ENCODE measurements around the gene DNAH14. TPM values are rescaled to one million over a fixed set of nuclear protein-coding genes. Genes with fewer than 3 reads are reported as not detected.
"Not testable (repeated sequence)": the region's sequence is repeated elsewhere in the genome, so short reads cannot be mapped to it uniquely, and the experiment has no call there.

DNAH14 gene
- total RNA-seq, 1 donor from 2014 or later = 4.8 TPM

DNA sequence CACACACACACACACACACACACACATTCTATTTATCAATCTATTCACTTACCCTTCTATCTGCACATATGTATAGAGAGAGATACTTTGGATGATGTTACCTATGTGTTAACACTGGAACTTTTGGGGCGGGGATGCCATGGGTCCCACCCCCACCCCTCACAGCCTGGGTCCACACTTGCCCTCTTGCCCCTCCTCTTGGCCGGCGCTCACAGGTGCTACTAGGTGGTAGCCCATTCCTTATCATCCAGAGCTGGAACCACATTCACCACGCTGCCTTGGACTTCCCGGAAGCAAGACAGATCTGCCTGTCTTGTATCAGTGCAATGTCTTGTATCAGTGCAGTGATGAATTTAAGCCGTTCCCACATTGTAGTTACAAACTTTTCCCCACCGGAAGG lies 413.2 kb downstream of the DNAH14 start:
- no peak for DNase-seq (ENCODE audit: low spot score)

GRCh38 chr1:225343618-225344017 lies 414.1 kb downstream of the DNAH14 start:
- DNase-seq (ENCODE audit: low spot score) = no peak

DNA sequence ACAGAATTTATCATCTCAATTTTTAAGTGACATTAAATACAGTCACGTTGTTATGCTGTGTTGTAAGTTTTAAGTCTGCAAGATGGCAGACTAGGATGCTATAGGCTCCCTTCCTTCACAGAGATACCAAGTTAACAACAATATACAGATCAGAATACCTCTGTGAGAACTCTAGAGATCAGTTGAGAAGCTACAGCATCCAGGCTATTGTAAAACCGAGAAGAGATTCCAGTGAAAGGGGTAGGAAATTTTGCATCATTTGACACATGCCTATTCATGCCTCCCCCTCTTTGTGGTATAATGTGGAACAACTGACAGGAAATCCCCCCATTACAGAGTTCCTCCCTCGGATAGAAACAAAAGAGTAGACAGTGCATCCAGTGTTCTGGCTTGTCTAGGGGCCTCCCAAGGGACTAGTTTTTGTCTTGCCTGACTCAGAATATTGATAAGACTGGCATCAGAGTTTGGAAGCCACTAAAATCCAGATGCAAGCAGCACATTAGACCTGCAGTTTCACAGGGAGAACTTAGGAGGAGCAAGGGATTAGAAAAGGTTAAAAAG lies 417.7 kb downstream of the DNAH14 start:
- DNase-seq (ENCODE audit: low spot score) = no peak

DNA sequence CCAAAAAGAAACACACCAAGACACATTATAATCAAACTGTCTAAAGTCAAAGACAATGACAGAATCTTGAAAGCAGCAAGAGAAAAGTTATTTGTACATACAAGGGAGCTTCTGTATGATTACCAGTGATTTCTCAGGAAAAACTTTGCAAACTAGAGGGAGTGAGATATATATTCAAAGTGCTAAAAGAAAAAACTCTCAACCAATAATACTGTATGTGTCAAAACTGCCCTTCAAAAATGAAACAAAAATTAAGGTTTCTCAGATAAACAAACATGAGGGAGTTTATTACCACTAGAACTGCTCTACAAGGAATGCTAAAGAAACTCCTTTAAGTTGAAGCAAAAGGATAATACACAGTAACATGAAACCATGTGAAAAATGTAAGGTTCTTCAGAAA lies 418.9 kb downstream of the DNAH14 start:
- no peak for DNase-seq (ENCODE audit: low spot score)

- DNase-seq (ENCODE audit: low spot score) = no peak
Observed at GRCh38 chr1:225349826-225350225, 420.4 kb downstream of the DNAH14 start.

DNA sequence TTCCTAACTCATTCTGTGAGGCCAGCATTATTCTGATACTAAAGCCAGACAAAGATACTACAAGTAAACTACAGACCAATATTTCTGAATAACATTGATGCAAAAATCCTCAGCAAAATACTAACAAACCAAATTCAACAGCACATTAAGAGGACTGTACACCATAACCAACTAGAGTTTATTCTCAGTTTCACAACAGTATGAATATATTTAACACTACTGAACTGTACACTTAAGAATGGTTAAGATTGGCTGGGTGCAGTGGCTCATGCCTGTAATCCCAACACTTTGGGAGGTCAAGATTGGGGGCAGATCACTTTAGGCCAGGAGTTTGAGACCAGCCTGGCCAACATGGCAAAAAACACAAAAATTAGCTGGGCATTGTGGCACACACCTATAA lies 421.4 kb downstream of the DNAH14 start:
- no peak for DNase-seq (ENCODE audit: low spot score)

- DNase-seq (ENCODE audit: low spot score) = no peak
Observed at GRCh38 chr1:225354906-225355305, 425.4 kb downstream of the DNAH14 start.

- no peak for DNase-seq (ENCODE audit: low spot score)
Observed at GRCh38 chr1:225355863-225356262, 426.4 kb downstream of the DNAH14 start.

DNA sequence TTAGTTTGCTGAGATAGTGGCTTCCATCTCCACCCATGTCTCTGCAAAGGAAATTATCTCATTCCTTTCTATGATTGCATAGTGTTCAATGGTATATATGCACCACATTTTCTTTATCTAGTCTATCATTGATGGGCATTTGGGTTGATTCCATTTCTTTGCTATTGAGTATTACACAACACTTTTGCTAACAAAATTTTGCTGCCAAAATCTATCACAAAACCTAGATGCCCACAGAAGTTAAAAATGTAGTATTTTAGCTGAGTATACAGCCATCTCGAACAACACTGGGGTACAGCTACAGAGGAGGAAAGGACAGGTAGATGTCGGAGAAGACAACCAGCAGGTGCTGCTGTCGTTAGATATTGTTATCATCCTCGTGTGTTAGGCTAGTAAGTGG lies 430.6 kb downstream of the DNAH14 start:
- no peak for DNase-seq (ENCODE audit: low spot score)

DNA sequence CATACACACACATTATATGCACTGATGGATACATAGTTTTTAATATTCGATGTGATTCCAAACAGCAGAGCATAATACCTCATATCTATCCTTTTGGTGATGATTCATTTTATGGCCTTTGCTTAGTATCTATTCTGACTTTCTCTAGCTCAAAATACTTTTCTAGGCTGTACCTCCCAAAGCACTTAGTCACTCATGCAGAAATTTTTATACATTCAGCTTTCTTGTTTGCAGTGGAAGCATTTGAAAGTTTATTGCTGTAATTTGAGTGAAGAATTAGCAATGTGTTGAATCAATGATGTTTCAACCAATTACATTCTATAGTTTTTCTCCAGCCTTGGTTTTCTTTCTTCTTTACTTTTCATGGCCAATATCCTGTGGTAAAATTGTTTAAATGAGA lies 431.7 kb downstream of the DNAH14 start:
- DNase-seq (ENCODE audit: low spot score) = no peak

DNA sequence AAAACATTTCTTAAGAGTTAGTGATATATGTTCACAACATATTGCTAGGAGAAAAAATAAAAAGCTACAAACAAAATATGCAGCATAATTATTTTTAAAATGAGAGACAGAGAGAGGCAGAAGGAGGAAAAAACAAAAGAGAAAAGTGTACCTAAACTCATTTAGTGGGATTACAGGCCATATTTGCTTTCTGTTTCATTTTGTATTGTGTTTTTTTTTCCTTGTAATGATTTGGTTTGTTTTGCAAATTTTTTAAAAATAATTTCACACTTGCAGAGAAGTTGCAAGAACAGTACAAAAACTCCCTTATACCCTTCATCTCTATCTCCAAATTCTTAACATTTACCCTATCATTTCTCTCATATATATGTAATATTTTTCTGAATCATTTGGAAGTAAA lies 433.3 kb downstream of the DNAH14 start:
- DNase-seq (ENCODE audit: low spot score) = no peak

DNA sequence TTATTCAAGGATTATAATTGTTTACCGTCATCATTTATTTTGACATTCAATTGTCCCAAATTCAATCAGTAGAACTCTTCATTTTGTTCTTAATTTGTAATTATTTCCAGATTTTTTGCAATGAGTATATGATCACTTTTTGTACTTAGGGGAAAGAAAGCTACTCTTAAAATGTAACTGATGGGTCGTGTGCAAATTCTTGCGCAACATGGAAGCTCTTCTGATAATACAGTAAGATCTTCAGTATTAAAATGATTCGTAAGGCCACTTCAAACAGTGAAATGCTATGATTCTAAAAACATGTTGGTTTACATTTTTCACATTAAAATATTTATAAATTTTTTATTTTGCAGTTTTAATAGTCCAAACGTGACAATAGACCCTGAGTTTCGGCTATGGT lies 435.0 kb downstream of the DNAH14 start:
- no peak for DNase-seq (ENCODE audit: low spot score)

DNA sequence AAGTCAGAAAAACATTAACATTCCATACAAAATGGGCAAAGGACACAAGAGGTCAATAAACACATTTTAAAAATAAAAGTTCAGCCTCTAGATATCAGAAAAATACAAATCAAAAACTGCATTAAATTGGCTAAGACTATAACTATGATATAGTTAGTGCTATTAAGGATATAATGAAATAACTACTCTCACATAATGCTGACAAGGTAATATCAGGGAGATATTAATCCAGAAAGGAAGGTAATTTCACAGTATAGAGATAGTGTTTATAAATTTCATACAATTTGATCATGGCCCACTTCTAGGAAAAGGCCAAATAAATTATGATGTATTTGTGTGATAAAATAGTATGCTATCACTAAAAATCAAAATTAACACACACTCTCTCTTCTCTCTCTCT lies 436.5 kb downstream of the DNAH14 start:
- DNase-seq (ENCODE audit: low spot score) = no peak

DNA sequence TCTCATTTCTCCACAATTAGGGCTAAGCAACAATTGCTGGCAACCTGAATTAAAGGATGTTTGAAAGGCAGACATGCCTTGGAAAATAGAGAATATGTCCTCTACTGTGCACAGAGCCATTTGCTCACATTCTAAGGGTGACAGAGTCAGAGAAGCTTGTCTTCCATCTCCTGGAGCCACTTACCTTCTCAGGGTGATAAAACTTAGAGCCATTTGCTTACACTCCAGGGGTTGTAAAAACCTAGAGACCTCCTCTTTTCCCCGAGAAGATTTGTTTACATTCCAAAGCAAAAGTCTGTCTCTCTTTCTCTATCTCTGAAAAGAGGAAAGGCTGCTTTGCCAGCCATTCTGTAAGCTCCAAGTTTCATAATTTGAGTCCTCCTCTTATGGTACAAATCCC lies 437.1 kb downstream of the DNAH14 start:
- DNase-seq (ENCODE audit: low spot score) = no peak

DNA sequence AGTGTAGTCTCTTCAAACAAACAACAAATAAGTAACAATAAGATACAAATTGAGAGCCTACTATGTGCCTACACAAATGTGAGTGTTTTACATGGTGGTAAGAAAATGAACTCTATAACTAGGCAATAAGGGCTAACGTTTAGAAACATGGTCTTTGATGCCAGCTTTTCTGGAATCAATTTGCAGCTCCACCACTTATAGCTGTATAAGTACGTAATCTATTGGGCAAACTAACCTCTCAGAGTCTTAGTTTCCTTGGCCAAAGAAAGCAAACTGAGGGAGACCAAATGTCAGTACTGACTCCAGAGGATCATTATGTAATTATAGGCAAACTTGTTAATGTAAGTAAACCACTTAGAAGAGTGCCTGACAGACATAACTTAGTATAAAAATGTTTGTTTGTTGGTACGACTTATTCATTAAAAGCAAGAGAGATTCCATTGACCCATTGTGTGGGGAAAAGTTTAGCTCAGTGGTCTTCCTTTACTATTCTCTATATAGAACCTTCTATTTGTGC lies 438.6 kb downstream of the DNAH14 start:
- no peak for DNase-seq (ENCODE audit: low spot score)

DNA sequence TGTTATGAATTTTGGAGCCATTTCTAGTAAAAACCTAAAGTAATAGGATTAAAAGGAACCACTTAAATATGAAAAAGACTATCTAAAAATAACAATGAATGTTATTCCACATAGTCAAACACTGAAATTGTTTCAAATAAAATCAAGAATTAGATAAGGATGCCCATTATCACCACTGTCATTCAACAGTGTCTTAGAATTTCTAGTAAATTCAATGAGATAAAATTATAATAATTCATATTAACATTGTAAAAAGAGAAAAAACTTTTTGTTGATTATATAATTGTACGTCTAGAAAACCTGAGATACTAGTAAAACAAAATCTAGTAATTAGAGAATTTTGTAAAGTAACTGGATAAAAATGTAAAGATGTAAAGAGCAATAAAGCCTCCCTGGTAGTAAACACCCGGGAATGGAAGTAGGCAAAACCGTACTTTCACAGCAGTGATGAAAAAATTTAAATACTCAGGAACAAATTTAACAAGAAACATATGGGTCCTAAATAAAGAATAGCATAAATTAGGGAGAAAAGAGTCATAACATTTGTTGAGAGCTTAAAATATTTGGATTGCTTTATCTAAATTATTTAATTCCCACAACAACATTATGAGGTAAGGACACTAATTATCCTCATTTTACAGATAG lies 442.0 kb downstream of the DNAH14 start:
- no peak for DNase-seq (ENCODE audit: low spot score)

DNA sequence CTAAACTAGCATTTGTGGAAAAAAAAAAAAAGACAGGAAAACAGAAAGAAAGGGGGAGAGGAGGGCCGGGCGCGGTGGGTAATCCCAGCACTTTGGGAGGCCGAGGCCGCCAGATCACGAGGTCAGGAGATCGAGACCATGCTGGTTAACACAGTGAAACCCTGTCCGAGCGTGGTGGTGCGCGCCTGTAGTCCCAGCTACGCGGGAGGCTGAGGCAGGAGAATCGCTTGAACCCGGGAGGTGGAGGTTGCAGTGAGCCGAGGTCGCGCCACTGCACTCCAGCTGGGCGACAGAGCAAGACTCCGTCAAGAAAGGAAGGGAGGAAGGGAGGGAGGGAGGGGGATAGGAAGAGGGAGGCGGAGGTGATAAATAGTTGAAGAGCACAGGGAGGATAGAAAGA lies 443.7 kb downstream of the DNAH14 start:
- no peak for DNase-seq (ENCODE audit: low spot score)

DNA sequence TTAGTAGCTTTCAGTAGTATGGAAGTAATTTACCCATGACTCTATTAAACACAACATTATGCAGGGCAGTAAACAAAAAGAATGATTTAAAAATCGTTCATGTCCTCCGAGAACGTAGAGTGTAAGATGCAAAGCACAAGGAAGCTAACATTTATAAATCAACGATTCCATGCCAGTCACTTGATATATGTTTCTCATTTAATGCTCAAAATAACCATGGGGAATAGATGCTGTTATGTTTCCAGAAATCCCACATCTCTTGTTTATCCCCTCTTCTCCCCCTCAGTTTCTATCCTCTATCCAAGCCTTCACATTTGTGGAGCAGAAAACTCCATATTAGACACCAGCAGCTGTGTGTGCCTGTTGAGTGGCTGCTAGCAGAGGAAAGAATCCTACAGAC lies 445.5 kb downstream of the DNAH14 start:
- DNase-seq (ENCODE audit: low spot score) = no peak

DNA sequence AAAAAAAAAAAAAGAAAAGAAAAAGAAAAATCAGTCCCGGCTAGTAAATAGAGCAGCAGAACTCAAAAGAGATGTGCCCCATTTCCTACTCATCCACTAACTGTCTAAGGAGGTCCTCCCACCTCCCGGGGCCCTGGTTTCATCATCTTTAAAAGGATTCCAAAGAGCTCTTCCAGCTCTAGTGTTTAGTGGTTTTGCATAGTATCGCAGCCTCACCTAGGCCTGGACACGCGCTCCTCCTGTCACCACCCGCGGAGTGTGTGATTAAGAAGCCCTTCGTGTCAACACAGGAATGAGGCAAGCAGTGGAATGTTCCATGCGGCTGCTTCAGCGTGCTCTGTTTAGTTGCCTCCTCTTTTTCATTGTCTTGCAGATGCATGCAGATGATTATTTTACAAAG lies 449.4 kb downstream of the DNAH14 start:
- DNase-seq (ENCODE audit: low spot score) = no peak

DNA sequence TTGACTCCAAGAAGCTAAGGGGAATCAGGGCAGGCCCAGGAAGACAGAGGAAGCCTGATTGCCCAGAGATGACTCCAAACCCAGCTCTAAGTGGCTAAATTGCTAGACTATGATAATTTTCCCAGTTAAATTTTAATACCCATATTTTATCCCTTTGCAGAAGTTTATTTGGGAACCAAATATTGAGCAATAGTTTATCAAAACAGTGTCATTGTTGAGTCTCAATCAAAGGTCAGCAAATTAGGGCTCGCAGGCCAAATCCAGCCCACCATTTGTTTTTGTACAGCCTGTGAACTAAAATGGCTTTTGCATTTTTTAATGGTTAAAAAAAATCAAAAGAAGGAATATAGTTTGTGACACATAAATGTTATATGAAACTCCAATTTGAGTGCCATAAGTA lies 451.2 kb downstream of the DNAH14 start:
- no peak for DNase-seq (ENCODE audit: low spot score)

- not testable (repeated sequence) for DNase-seq (ENCODE audit: low spot score)
Observed at GRCh38 chr1:225386860-225387259, 457.4 kb downstream of the DNAH14 start.

- no peak for DNase-seq (ENCODE audit: low spot score)
Observed at GRCh38 chr1:225388372-225388771, 458.9 kb downstream of the DNAH14 start.

GRCh38 chr1:225389843-225390242 lies 460.4 kb downstream of the DNAH14 start:
- DNase-seq (ENCODE audit: low spot score) = no peak
